ENCODE data around the gene BRAF. TPM values are rescaled to one million over a fixed set of nuclear protein-coding genes. Genes with fewer than 3 reads are reported as not detected.
"Not testable (repeated sequence)": the region's sequence is repeated elsewhere in the genome, so short reads cannot be mapped to it uniquely, and the experiment has no call there.

BRAF gene
- total RNA-seq, 1 donor from 2014 or later, result 13.0 TPM

- no peak for DNase-seq (ENCODE audit: low read depth in 2 of 2)
Observed at GRCh38 chr7:140714331-140715040, 210.2 kb downstream of the BRAF start.

GRCh38 chr7:140712392-140712791 is 212.3 kb downstream of the BRAF start:
- not testable (repeated sequence) for DNase-seq (ENCODE audit: low read depth in 2 of 2)

- not testable (repeated sequence) for DNase-seq (ENCODE audit: low read depth in 2 of 2)
Observed at GRCh38 chr7:140708764-140709163, 216.0 kb downstream of the BRAF start.

- DNase-seq (ENCODE audit: low read depth in 2 of 2), result no peak
Observed at GRCh38 chr7:140707132-140707531, 217.6 kb downstream of the BRAF start.

GRCh38 chr7:140704205-140704604 is 220.5 kb downstream of the BRAF start:
- DNase-seq (ENCODE audit: low read depth in 2 of 2), result no peak

- no peak for DNase-seq (ENCODE audit: low read depth in 2 of 2)
Observed at GRCh38 chr7:140702774-140703173, 222.0 kb downstream of the BRAF start.

- no peak for DNase-seq (ENCODE audit: low read depth in 2 of 2)
Observed at GRCh38 chr7:140698477-140698876, 226.3 kb downstream of the BRAF start.

- DNase-seq (ENCODE audit: low read depth in 2 of 2), result no peak
Observed at GRCh38 chr7:140697447-140698143, 227.1 kb downstream of the BRAF start.

GRCh38 chr7:140696680-140697446 is 227.9 kb downstream of the BRAF start, which contains the start of gene NDUFB2:
Gene NDUFB2 (plus strand): TSS chr7:140696708. CDS start chr7:140696745, 37 bp downstream.
- DNase-seq (ENCODE audit: low read depth in 2 of 2), result peak; percentile 43 to 82

GRCh38 chr7:140696024-140696679 is 228.6 kb downstream of the BRAF start:
- DNase-seq (ENCODE audit: low read depth in 2 of 2), result peak; percentile 59 to 89

GRCh38 chr7:140695381-140695780 is 229.3 kb downstream of the BRAF start:
- no peak for DNase-seq (ENCODE audit: low read depth in 2 of 2)

- no peak for DNase-seq (ENCODE audit: low read depth in 2 of 2)
Observed at GRCh38 chr7:140694592-140694991, 230.1 kb downstream of the BRAF start.

- not testable (repeated sequence) for DNase-seq (ENCODE audit: low read depth in 2 of 2)
Observed at GRCh38 chr7:140693849-140694248, 230.9 kb downstream of the BRAF start.

- DNase-seq (ENCODE audit: low read depth in 2 of 2), result no peak
Observed at GRCh38 chr7:140691376-140692045, 233.2 kb downstream of the BRAF start.

GRCh38 chr7:140689199-140690152 is 235.3 kb downstream of the BRAF start:
- no peak for DNase-seq (ENCODE audit: low read depth in 2 of 2)

- no peak for DNase-seq (ENCODE audit: low read depth in 2 of 2)
Observed at GRCh38 chr7:140688341-140688740, 236.4 kb downstream of the BRAF start.

GRCh38 chr7:140686921-140687320 is 237.8 kb downstream of the BRAF start:
- no peak for DNase-seq (ENCODE audit: low read depth in 2 of 2)

GRCh38 chr7:140685407-140686087 is 239.2 kb downstream of the BRAF start:
- peak; percentile 75 for DNase-seq (ENCODE audit: low read depth in 2 of 2)
